Measurements from ENCODE around the gene TTF1. TPM values are rescaled to one million over a fixed set of nuclear protein-coding genes. Genes with fewer than 3 reads are reported as not detected.

TTF1 gene
- total and polyA plus RNA-seq, 4 donors, result 10.1 to 17.3 (median 13.3) TPM

GRCh38 chr9:132426639-132427414 is 20.2 kb upstream of the TTF1 start:
- Histone ChIP-seq H3K36me3 (ENCODE audit: control insufficient read depth in 4 of 4, insufficient read depth in 4 of 4, low read length in 4 of 4) (no peaks in the 10 kb centered on the region), H3K4me3 (no peak overlapping the region), H3K9ac (ENCODE audit: insufficient read depth in 1 of 2, low read length in 2 of 2) (no peak overlapping the region), H3K9me3 (ENCODE audit: control insufficient read depth in 4 of 4, insufficient read depth in 3 of 4, low read length in 3 of 4) (peaks cover 0 to 4% (median 0%) of the 10 kb centered on the region in 4 donors), H3K4me1 (ENCODE audit: control insufficient read depth in 5 of 5, insufficient read depth in 5 of 5, low read length in 5 of 5) (no peaks in the 10 kb centered on the region), H3K27me3 (ENCODE audit: control insufficient read depth in 3 of 3, insufficient read depth in 3 of 3, low read length in 2 of 3) (peaks cover 0 to 76% (median 46%) of the 10 kb centered on the region in 3 donors), H3K27ac (ENCODE audit: low read depth in 1 of 2, low read length in 1 of 2) (no peak overlapping the region)
- WGBS, 2 donors, result 41 to 43% methylated on average over 17 of the region's 17 CpGs
- DNase-seq, result no peak
- TF ChIP-seq, protein P1, sequence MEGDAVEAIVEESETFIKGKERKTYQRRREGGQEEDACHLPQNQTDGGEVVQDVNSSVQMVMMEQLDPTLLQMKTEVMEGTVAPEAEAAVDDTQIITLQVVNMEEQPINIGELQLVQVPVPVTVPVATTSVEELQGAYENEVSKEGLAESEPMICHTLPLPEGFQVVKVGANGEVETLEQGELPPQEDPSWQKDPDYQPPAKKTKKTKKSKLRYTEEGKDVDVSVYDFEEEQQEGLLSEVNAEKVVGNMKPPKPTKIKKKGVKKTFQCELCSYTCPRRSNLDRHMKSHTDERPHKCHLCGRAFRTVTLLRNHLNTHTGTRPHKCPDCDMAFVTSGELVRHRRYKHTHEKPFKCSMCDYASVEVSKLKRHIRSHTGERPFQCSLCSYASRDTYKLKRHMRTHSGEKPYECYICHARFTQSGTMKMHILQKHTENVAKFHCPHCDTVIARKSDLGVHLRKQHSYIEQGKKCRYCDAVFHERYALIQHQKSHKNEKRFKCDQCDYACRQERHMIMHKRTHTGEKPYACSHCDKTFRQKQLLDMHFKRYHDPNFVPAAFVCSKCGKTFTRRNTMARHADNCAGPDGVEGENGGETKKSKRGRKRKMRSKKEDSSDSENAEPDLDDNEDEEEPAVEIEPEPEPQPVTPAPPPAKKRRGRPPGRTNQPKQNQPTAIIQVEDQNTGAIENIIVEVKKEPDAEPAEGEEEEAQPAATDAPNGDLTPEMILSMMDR (IDR thresholded peaks at IDR 0.05; ENCODE audit: control extremely low read depth, extremely low read depth), result no peak
- ATAC-seq (ENCODE audit: insufficient read depth, low FRiP score), result no peak

DNA sequence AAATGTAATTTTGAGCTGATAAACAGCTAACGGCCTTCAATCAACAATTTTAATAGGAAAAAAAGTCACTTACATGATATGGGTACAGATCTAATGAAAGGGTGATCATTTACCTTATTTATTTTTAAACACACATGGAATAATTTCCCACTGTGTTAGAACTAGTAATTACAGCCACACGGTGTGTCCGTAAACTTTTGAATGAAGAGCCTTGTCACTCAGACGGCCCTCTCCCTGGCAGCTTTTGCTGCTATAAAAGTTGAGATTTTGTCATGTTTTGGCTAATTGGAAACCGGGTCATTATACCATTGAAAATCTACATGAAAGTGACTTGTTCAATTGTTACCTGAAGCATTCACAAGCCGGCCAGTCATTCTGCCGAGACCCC is 19.0 kb upstream of the TTF1 start:
- Histone ChIP-seq H3K4me1 (ENCODE audit: control insufficient read depth in 5 of 5, insufficient read depth in 5 of 5, low read length in 5 of 5) (no peaks in the 10 kb centered on the region), H3K9me3 (ENCODE audit: control insufficient read depth in 4 of 4, insufficient read depth in 3 of 4, low read length in 3 of 4) (peaks cover 0 to 4% (median 0%) of the 10 kb centered on the region in 4 donors), H3K9ac (ENCODE audit: insufficient read depth in 1 of 2, low read length in 2 of 2) (no peak overlapping the region), H3K36me3 (ENCODE audit: control insufficient read depth in 4 of 4, insufficient read depth in 4 of 4, low read length in 4 of 4) (no peaks in the 10 kb centered on the region), H3K27ac (ENCODE audit: low read depth in 1 of 2, low read length in 1 of 2) (no peak overlapping the region), H3K27me3 (ENCODE audit: control insufficient read depth in 3 of 3, insufficient read depth in 3 of 3, low read length in 2 of 3) (peaks cover 0 to 72% (median 47%) of the 10 kb centered on the region in 3 donors), H3K4me3 (no peak overlapping the region)
- no peak for ATAC-seq (ENCODE audit: insufficient read depth, low FRiP score)
- WGBS, 2 donors, result 47% methylated on average over 7 of the region's 7 CpGs
- TF ChIP-seq, protein P1 (IDR thresholded peaks at IDR 0.05; ENCODE audit: control extremely low read depth, extremely low read depth), result no peak
- DNase-seq, result no peak

GRCh38 chr9:132424857-132425674 is 18.4 kb upstream of the TTF1 start:
- ATAC-seq (ENCODE audit: insufficient read depth, low FRiP score) (no peak), DNase-seq (no peak)
- H3K27me3 ChIP-seq (ENCODE audit: control insufficient read depth in 3 of 3, insufficient read depth in 3 of 3, low read length in 2 of 3), result peaks cover 0 to 66% (median 48%) of the 10 kb centered on the region in 3 donors
- H3K27ac ChIP-seq (ENCODE audit: low read depth in 1 of 2, low read length in 1 of 2), result no peak overlapping the region
- no peak overlapping the region for H3K4me3 ChIP-seq
- H3K9ac ChIP-seq (ENCODE audit: insufficient read depth in 1 of 2, low read length in 2 of 2), result no peak overlapping the region
- H3K9me3 ChIP-seq (ENCODE audit: control insufficient read depth in 4 of 4, insufficient read depth in 3 of 4, low read length in 3 of 4), result peaks cover 0 to 4% (median 0%) of the 10 kb centered on the region in 4 donors
- H3K4me1 ChIP-seq (ENCODE audit: control insufficient read depth in 5 of 5, insufficient read depth in 5 of 5, low read length in 5 of 5), result no peaks in the 10 kb centered on the region
- 45 to 50% methylated on average over 22 of the region's 22 CpGs for WGBS, 2 donors
- H3K36me3 ChIP-seq (ENCODE audit: control insufficient read depth in 4 of 4, insufficient read depth in 4 of 4, low read length in 4 of 4), result no peaks in the 10 kb centered on the region
- TF ChIP-seq, protein P1 (IDR thresholded peaks at IDR 0.05; ENCODE audit: control extremely low read depth, extremely low read depth), result no peak

All from lung (tissue), 12 donors.